Renal cortex interstitium (tissue), 11 donors: ENCODE results near the gene ANKRD28. TPM values are rescaled to one million over a fixed set of nuclear protein-coding genes. Genes with fewer than 3 reads are reported as not detected.
A peak's percentile ranks its signal among the peaks of the same experiment; 100 is the strongest.
"Not testable (repeated sequence)": the region's sequence is repeated elsewhere in the genome, so short reads cannot be mapped to it uniquely, and the experiment has no call there.

Experiments used
- DNase-seq, 11 donors: peaks; one replicate each; pipeline ENCODE4 v3.0.0-alpha.2; 2013; ENCODE audit warnings: low read depth in 9 of 11, low spot score in 4 of 11; ENCODE audit errors: extremely low read depth in 1 of 11
- polyA plus RNA-seq, 3 donors: library from polyadenylated mRNA; unstranded; fragments of 120-200 nt; gene quantifications; one replicate each; pipeline ENCODE4 v1.2.1, GENCODE V29; 2013; ENCODE audit not compliant: insufficient read length in 3 of 3

The ANKRD28 gene
- polyA plus RNA-seq, 3 donors: 38.3 to 51.1 (median 48.8) TPM

- no peak for DNase-seq
Observed at GRCh38 chr3:15783361-15783969, 14.3 kb downstream of the ANKRD28 start.

GRCh38 chr3:15782429-15782828, 15.3 kb downstream of the ANKRD28 start:
- no peak for DNase-seq

- no peak for DNase-seq
Observed at GRCh38 chr3:15781637-15782402, 16.0 kb downstream of the ANKRD28 start.

- DNase-seq: no peak
Observed at GRCh38 chr3:15781131-15781530, 16.6 kb downstream of the ANKRD28 start.

GRCh38 chr3:15779111-15779510, 18.7 kb downstream of the ANKRD28 start:
- DNase-seq: no peak

GRCh38 chr3:15778332-15778858, 19.4 kb downstream of the ANKRD28 start:
- DNase-seq: no peak

- not testable (repeated sequence) for DNase-seq
Observed at GRCh38 chr3:15774931-15775560, 22.7 kb downstream of the ANKRD28 start.

- DNase-seq: no peak
Observed at GRCh38 chr3:15771444-15771843, 26.3 kb downstream of the ANKRD28 start.

- no peak for DNase-seq
Observed at GRCh38 chr3:15769256-15769915, 28.4 kb downstream of the ANKRD28 start.

- DNase-seq: no peak
Observed at GRCh38 chr3:15768421-15769255, 29.1 kb downstream of the ANKRD28 start.

GRCh38 chr3:15766406-15766805, 31.4 kb downstream of the ANKRD28 start:
- no peak for DNase-seq

- no peak for DNase-seq
Observed at GRCh38 chr3:15758295-15758694, 39.5 kb downstream of the ANKRD28 start.

- no peak for DNase-seq
Observed at GRCh38 chr3:15757824-15758223, 40.0 kb downstream of the ANKRD28 start.

GRCh38 chr3:15756505-15756904, 41.3 kb downstream of the ANKRD28 start:
- no peak for DNase-seq

- no peak for DNase-seq
Observed at GRCh38 chr3:15755780-15756179, 42.0 kb downstream of the ANKRD28 start.

GRCh38 chr3:15755181-15755580, 42.6 kb downstream of the ANKRD28 start:
- DNase-seq: peak in 3 of 11 donors; percentile 3 to 16 (median 11)

GRCh38 chr3:15754047-15754446, 43.7 kb downstream of the ANKRD28 start:
- no peak for DNase-seq

- no peak for DNase-seq
Observed at GRCh38 chr3:15753056-15753710, 44.6 kb downstream of the ANKRD28 start.
